HG02840 (cell line): ENCODE data around the gene FSD1.
"Not testable (repeated sequence)": the region's sequence is repeated elsewhere in the genome, so short reads cannot be mapped to it uniquely, and the experiment has no call there.

ENCODE experiments used
- ATAC-seq: cut with Tn5 transposase; IDR thresholded peaks from one replicate; pipeline ENCODE4 v1.9.1; 2021; ENCODE audit warnings: mild to moderate bottlenecking, moderate library complexity, moderate number of reproducible peaks; ENCODE audit not compliant: unreplicated experiment, low FRiP score

Gene FSD1

GRCh38 chr19:4284176-4284958, 20.0 kb upstream of the FSD1 start:
- ATAC-seq: no peak

- ATAC-seq: no peak
Observed at GRCh38 chr19:4284974-4285373, 19.4 kb upstream of the FSD1 start.

GRCh38 chr19:4286141-4286540, 18.3 kb upstream of the FSD1 start:
- ATAC-seq: not testable (repeated sequence)

DNA sequence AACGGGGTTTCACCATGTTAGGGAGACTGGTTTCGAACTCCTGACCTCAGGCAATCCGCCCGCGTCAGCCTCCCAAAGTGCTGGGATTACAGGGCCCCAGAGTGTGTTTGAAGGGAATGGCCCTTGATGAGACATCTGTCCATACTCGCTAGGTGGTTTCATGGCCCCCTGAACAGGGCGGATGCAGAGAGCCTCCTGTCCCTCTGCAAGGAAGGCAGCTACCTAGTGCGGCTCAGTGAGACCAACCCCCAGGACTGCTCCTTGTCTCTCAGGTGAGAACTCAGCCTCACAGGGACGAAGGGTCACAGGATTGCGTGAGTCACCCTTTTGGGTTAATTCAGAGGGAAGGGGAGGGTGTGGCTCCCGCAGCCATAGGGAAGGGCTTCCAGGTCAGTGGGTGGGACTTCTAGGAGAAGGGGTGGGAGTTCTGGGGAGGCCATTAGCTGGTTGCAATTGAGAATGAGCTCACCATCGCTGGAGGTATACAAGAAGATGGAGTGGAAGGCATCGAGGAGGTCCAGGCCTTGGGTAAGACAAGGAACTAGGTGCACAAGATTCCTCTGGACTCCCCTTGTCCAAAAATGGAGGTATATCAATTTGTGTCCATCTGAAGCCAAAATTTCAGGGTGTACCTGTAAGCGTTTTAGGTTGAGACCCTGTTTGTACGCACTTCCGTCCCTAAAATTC, 16.2 kb upstream of the FSD1 start:
- ATAC-seq: no peak

DNA sequence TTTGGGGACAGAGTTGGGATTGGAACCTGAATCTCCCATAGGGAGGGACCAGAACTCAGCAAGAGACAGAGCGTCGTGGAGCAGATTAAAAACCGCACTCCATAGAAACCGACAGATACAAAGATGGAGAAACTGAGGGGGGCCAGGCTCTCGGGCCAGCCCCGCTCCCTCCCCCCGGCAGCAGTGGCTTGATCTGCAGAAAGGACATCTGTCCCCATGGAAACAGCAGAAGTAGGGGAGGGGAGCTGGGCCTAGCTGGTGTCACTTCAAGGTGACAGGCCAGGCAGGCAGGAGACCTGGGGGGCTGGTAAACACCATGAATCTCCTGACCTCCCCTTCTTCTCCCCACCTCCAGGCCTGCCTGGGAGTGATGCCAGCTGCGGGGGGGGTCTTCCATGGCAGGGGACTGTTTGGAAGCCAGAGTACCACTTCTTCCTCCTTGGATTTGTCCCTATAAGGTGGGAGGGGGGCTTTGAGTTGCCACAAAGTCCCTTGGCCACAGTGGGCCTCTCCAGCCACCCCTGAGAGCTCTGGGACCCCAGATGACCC, 13.1 kb upstream of the FSD1 start:
- ATAC-seq: no peak

GRCh38 chr19:4292515-4292914, 11.9 kb upstream of the FSD1 start:
- no peak for ATAC-seq

GRCh38 chr19:4294389-4294788, 10.0 kb upstream of the FSD1 start:
- ATAC-seq: no peak

DNA sequence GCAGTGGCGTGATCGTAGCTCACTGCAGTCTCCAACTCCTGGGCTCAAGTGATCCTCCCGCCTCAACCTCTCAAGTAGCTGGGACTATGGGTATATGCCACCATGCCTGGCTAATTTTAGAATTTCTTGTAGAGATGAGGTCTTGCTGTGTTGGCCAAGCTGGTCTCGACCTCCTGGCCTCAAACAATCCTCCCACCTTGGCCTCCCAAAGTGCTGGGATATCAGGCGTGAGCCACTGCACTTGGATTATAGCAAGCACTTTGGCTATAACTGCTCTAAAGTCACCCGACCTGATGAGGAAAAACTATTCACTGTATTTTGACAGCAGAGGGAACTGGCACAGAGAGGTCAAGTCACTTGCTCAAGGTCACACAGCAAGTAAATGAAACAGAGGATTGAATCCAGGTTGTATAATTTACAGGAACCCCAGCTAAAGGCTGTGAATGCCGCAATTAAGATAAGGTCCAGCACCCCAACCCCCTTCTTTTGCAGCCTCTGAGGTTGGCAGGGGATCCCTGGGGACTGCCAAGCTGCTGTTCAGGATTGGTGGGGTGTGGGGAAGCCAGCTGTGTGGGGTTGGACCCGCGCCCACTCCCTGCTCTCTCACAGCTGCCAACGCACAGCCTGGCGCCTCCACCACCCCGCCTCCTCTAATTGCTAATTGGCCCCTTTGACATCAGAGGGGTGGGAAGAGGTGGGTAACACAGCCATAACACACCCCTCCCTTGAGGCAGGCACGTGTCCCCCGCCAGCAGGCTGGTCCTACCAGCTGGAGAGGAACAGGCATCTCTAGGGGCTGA, 8.2 kb upstream of the FSD1 start:
- no peak for ATAC-seq

- no peak for ATAC-seq
Observed at GRCh38 chr19:4297901-4298809, 6.2 kb upstream of the FSD1 start.

DNA sequence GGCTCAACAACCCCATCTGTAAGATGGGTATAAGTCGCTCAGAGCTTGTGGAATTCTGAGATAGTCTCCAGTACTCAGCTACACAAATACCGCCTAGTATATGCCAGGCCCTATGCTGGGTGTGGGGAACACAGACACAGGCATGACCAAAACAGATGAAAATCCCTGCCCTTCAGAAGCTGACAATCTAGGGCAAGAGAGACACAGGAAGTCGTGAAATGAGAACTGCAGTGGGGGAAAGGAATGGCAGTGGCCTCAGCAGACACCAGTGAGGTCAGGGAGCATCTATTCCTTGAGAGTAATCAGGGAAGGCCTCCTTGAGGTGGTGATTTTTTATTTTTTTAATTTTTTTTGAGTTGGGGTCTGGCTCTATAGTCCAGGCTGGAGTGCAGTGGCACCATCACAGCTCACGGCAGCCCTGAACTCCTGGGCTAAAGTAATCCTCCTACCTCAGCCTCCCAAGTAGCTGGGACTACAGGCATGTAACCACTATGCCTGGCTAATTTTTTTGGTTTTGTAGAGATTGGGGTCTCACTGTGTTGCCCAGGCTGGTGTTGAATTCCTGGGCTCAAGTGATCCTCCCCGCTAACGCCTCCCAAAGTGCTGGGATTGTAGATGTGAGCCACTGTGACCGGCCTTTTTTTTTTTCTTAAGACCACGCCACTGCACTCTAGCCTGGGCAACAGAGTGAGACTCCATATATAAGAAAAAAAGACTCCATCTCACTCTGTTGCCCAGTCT, 5.4 kb upstream of the FSD1 start:
- no peak for ATAC-seq

DNA sequence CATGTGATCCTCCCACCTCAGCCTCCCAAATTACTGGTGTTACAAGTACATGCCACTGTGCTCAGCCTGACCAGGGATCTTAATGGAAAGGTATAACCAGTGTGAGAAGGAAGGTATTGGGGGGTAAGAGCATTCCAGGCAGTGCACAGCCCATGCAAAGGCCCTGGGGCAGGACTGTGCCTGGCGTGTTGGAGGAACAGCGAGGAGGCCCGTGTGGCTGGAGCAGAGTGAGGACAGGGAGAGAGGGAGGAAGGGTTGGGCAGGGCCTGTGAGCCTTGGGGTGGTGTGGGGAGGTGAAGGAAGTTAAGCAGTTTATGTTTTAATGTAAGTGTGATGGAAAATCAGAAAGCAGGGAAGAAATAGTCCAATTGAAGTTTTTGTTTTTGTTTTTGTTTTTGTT, 3.8 kb upstream of the FSD1 start:
- ATAC-seq: no peak

DNA sequence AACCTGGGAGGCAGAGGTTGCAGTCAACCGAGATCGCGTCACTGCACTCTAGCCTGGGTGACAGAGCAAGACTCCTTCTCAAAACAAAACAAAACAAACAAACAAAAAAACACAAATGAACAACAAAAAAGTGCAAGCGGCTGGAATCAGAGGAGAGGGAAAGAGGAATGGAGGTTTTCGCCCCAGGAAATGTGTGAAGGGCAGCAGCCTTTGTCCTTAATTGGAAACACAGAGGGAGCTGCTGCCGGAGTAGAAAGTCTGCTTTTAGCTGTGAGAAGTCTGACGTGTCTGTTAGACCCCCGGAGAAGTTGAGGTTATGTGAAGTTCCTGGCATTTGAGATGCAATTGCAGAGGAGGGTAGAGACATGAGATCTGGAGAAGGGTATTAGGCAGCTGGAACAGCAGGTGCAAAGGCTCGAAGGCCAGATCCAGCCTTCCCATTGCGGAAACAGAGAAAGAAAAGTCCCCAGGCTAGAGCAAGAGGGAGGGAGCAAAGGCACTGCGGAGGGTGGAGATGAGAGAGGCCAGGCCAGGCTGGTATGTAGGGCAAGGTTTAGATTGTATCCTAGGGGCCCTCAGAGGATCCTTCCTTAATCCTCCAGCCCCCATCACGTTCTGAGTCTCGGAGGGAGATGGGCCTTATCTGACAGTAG, 2.7 kb upstream of the FSD1 start:
- no peak for ATAC-seq

GRCh38 chr19:4302243-4302640, 2.2 kb upstream of the FSD1 start, which contains the start of gene TMIGD2:
Gene TMIGD2, minus strand, starts transcription at chr19:4302389. Its CDS starts 4 bp downstream, at chr19:4302385.
- ATAC-seq: no peak

DNA sequence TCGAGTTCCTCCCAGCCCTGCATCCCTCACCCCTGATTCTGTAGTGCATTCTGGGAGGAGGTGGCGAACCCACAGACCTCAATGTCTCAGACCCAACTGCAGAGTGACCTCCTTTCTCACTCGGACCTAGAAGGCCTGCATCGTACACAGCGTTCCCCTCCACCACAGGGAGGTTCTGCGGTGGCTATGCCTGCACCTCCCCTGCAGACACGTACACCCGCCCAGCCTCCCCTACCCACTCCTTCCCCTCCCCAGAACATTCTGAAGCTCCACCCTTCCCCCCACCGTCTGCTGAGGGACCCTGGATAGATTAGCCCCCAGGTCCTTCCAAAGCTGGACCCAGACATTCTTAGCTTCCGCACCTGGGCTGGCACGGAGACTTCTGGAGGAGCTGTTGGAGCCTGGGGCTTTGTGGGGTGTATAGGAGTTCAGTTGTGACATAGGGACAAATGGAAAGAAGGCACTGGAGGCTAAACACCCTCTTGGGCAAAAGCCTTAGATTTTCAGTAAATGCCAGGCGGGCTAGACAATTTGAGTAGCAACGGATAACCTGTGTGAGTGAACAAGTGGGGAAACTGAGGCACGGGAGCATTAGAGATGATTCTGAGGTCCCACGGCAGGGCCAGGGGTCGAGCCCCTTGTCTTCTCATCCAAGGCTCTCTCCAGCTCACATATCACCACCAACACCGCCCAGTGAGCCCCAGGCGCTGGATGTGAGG, 420 bp upstream of the FSD1 start:
- no peak for ATAC-seq

DNA sequence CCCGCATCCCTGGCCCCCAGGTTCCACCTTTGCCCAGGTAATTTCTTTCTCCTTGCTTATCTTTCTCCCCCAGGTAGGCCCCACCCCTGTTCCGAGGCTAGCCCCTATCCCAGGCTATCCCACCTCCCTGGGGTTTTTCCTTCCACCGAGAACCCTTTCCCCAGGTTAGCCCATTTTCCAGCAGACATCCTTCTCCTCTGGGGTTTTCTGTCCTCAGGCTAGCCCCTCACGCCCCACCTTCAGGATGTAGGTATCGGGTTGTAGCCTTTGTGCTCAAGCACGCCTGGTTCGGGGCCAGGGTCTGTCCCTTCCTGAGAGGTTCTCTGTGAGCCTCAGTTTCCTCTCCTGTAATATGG, 837 bp downstream of the FSD1 start:
- no peak for ATAC-seq

- no peak for ATAC-seq
Observed at GRCh38 chr19:4305659-4306058, 1.3 kb downstream of the FSD1 start.

DNA sequence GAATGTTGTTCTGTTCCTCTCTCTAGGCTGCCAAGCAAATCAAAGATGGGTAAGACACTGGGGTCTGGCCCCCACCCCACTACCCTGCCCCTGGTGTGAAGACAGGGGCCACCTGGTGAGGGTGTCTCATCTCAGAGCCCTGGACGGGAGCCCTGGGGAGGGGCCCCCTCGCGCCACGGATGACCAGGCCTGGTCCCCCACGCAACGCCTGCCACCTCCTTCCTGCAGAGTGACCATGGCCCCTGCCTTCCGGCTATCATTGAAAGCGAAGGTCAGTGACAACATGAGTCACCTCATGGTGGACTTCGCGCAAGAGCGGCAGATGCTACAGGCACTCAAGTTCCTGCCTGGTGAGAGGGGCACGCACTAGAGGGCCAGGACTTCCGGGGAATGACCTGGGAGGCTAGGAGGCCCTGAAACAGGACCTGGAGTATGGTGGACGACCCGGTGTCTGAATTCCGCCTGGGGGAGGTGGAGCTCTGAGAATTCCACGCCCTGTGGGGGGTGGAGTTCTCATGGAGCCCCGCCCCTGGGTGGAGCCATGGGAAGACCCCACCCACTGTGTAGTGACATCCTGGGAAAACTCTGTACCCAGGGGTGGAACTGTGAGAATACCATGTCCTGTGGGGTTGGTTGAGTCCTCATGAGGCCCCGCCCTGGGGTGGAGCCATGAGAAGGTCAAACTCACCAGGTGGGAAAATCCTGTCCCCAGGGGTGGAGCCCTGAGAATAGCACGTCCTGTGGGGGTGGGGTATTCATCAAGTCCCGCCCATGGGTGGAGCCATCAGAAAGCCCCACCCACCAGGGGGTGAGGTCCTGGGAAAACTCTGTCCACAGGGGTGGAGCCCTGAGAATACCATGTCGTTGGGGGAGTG, 6.1 kb downstream of the FSD1 start:
- ATAC-seq: no peak
